Measurements from ENCODE around the gene MSI2.

- TF ChIP-seq L3MBTL2 (conservative IDR thresholded peaks at IDR 0.05) = no peak; the same call in 1 of the 2 replicates
- no peak for TF ChIP-seq SP1 (IDR thresholded peaks at IDR 0.05)
- no peak for TF ChIP-seq TARDBP (IDR thresholded peaks at IDR 0.05)
- no peak for TF ChIP-seq BHLHE40 (IDR thresholded peaks at IDR 0.05; ENCODE audit: borderline replicate concordance)
- peak; percentile 85 for TF ChIP-seq FOXM1 (IDR thresholded peaks at IDR 0.05; ENCODE audit: borderline replicate concordance)
- TF ChIP-seq ZNF384 (IDR thresholded peaks at IDR 0.05) = no peak
- no peak for TF ChIP-seq SUZ12 (IDR thresholded peaks at IDR 0.05)
- TF ChIP-seq ELF4 (IDR thresholded peaks at IDR 0.05) = no peak
Measured at GRCh38 chr17:57255776-57256681, at the start of gene MSI2.

Measured in HEK293T (cell line).